NCI-H2227 treated with DMSO at 0.1 percent for 48 hours (cell line): ENCODE measurements around the gene CCDC71L.

Experiments
- DNase-seq: peaks from one replicate; lab custom pipeline; 2025; lab: John Stamatoyannopoulos, UW

CCDC71L gene

DNA sequence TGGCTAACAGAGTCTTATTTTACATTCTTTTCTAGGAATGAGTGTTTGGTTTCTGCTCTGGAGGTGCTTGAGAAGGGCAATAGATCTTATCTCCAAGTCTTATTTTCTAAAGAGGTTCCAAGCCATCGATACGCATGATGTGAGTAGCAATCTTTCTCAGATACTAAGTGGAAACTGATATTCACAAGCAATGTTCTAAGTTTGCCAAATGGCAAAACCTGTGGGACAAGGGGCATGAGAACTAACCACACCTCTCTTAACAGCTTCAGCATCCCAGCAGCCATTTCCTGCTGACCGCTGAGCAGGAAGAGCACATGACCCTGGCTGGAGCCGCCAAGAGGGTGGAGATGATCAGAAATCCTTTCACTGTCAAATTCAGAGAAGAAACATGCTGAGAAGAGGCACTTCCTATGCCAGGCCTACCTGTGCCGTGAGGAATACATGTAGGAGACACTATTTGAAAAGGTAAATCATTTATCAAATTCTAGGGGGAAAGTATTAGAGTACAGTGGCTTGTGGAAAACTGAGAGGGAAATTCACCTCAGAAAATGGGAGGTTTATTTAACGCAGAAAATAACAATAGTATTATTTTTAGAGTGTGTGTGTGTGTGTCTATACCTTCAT lies 35.2 kb downstream of the CCDC71L start:
- DNase-seq: no peak

DNA sequence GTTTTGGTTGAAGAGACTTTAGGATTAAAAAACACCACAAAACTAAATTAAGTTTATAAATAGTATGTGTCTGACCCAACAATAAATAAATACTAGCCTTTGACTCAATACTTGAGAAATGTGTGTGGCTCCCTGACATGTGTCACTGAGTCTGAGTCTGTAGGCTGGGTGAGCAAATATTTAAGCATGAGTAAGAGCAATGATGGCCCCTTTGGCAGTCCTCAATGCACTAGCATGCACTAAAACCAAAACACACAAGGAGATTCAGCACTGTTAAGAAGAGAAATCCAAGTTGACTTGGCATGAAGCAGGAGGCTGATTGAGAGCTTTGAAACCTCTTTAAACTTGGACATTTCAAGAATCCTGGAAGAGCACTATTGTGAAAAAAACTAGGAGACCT lies 37.1 kb downstream of the CCDC71L start:
- DNase-seq: no peak

DNA sequence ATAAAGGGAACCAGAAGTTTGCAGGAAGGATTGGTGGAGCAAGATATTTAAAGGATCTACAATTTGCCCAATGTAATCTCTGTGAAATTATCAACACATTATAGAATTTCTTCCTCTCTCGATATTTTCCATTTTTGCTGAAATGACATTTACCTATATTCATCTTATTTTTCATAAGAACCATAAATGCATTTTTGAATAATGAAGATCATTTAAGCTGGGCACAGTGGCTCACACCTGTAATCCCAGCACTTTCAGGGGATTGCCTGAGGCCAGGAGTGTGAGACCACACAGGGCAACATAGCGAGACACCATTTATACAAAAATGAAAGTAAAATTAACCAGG lies 37.7 kb downstream of the CCDC71L start:
- no peak for DNase-seq

DNA sequence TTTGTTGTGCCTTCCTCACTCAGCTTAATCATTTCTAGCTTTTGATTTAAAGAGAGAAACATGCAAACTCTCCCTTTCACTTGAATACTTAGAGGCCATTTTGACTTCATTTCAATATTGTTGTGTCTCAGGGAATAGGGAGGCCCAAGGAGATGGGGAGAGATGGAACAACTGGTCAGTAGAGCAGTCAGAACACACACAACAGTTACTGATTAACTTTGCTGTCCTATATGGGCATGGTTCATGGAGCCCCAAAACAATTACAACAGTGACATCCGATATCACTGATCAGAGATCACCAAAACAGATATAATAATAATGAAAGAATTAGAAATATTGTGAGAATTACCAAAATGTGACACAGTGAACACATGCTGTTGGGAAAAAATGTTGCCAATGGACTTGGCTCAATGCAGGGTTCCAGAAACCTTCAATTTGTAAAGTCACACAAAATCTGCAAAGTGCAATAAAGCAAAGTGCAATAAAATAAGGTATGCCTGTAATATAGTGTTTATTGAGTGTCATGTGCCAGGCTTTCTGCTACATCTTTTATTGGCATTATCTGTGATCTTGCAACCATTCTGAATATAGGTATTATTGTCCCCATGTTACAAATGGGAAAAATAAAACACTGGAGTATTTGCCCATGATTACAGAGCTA lies 38.2 kb downstream of the CCDC71L start:
- DNase-seq: no peak

DNA sequence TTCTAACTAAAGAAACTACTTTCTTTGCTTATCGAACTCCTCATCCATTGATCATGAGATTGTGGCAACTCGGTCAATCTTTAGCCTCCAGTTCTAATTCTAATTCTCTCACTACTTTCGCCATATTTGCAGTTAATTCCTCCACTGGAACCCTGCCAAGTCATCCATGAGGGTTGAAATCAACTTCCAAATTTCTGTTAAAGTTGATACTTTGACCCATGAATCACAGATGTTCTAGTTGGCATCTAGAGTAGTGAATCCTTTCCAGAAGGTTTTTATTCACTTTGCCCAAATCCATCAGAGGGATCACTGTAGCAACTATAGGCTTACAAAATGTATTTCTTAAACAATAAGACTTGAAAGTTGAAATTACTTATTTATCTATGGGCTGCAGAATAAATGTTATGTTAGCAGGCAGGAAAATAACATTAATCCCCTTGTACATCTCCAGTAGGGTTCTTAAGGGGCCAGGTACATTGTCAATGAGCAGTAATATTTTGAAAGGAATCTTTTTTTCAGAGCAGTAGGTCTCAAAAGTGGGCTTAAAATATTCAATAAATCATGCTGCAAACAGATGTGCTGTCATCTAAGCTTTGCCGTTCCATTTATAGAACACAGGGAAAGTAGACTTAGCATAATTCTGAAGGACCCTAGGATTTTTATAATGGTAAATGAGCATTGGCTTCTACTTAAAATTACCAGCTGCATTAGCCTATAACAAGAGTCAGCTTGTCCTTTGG lies 39.4 kb downstream of the CCDC71L start:
- no peak for DNase-seq

DNA sequence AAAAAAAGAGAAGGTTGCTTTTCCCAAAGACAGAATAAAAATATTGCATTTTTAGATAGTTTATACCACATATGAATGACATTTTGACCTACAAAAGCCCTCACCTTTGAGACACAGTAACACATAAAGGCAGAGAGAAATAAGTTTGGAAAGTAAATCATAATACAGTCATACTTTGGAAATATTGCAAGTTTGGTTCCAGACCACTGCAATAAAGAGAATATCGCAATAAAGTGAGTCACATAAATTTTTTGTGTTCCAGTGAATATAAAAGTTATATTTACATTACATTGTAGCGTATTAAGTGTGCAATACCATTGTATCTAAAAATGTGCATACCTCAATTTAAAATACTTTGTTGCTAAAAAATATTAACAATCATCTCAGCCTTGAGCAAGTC lies 40.3 kb downstream of the CCDC71L start:
- DNase-seq: no peak

DNA sequence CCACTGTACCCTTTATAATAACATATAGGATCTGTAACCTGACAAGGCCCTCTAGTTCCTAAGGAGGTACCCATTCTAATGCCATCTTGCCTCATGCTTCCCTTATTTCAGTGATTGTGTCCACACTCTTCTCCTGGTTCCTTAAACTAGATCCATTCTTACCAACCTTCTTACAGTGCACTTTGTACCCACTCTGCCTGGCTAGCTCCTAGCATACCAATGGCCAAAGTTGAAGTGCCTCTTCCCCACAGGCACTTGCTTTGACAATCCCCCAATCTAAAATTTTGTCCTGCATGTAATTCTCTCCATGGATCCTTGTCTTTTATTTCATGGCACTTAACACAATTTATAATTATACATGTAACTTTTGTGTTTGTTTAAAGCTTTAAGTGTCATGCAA lies 40.9 kb downstream of the CCDC71L start:
- no peak for DNase-seq

DNA sequence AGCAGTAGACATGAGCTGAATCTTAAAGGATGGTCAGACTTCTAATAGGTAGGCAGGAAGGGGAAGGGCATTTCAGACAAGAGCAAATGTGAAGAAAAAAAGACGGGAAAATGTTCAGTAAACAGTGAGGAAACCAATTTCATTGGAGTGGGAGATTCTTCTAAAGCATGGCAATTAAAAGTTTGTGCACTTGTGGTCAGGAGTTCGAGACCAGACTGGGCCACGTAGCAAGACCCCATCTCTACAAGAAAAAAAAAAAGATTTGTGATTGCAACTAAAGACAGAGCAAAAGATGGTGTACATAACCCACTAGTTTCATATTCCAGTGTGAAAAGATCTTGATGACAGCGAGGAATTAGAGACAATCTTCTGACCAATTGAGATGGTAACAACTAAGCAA lies 41.7 kb downstream of the CCDC71L start:
- no peak for DNase-seq

DNA sequence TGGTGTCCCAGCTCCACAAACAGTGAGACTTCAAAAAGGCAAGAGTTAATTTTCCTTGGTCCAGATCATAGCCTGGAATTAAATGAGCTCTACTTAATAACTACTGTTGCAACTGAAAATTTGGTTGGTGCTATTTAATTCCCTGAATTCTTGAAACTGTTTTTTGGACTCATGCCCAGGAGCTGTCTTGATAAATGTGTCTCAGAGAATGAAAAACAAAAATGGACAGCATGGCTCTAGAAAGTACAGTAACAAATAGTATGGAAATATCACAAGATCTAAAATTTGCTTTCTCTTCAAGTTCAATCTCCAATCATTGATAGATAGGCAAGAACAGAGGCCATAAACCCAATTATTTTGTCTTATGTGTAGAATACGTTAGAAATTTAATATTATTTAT lies 42.5 kb downstream of the CCDC71L start:
- peak; percentile 63 for DNase-seq

DNA sequence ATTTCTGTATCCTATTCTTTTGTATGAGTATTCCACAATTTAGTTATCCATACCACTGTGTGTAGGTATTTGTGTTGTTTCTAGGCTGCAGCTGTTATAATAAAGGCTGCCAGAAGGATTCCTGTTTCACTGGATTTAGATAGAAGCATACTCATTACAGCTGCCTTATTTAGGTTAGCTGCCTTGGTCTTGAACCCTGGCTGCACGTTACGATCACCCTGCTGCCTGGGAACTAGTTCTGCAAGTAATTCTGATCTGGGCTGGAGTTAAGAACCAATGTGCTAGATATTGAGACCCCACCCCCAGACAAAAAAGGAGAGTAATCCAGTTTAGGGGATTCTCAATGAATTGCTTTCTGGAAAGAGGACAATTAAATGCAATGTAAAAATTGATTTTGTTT lies 43.1 kb downstream of the CCDC71L start:
- DNase-seq: no peak

DNA sequence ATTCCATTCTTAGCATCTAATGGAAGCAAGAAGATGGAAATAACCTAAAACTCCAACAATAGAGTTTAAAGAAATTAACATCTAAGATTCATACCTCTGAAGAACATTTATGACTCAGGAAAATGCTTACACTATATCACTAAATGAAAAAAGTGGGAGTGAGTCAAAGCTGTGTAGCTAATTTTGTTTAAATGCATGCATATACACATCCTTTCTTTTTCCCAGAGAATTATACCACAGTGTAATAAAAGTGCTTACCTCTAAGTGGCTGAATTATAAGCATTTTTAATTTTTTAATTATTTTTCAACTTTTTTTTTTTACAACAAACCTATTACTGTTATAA lies 44.3 kb downstream of the CCDC71L start:
- no peak for DNase-seq

DNA sequence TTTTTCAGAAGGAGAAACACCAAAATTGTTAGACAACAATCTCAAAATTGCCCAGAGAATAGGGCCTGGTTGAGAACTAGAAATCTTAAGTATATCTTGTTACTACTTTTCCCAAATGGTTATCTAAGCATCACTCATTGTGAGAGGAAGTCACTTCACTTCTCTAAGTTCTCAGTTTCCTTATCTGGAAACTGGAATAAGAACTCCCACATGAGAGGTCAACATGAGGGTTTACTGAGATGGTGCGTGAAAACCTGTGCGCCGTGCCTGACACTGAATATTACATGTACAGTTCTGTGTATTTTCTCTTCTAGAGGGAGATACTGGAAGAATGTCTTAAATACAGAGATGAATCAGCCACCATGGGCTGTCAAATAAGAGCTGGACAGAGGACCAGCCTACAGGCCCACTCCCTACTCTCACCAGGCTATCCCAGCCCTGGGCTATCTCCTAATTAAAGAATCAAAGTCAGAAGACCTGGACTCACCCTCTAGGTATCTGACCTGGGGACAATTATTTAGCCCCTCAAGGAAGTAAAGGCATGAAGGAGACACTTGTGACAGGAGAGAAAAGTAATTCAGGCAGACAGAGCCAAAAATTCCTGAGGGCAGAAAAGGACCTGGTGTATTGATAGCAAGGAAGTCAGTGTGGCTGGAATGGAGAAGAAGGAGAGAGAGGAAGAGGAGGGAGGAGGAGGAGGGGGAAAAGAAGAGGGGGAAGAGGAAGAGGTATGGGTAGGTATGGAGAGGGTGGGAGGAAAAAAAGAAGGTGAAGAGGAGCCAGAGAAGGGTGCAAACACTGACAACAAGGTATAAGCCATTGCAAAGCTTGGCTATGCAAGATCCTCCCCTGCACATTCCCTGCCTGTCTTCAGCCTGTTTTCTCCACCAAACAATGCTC lies 44.9 kb downstream of the CCDC71L start:
- DNase-seq: no peak

DNA sequence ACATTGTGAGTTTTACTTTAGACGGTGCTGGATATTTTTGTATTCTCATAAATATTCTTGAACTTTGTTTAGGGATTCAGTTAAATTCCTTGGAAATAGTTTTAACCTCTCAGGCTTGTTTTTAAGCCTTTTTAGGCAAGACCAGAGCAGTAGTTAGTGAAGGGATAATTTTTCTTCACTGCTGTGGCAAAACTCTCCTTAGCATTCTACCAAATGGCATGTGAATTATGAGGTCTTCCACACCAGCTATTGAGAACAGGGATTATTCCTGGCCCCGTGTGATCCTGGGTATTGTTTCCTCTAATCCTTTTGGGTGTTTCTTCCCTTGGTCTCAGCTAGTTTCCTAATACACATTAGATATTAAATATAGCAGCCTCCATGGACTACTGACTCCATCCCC lies 46.2 kb downstream of the CCDC71L start:
- no peak for DNase-seq

DNA sequence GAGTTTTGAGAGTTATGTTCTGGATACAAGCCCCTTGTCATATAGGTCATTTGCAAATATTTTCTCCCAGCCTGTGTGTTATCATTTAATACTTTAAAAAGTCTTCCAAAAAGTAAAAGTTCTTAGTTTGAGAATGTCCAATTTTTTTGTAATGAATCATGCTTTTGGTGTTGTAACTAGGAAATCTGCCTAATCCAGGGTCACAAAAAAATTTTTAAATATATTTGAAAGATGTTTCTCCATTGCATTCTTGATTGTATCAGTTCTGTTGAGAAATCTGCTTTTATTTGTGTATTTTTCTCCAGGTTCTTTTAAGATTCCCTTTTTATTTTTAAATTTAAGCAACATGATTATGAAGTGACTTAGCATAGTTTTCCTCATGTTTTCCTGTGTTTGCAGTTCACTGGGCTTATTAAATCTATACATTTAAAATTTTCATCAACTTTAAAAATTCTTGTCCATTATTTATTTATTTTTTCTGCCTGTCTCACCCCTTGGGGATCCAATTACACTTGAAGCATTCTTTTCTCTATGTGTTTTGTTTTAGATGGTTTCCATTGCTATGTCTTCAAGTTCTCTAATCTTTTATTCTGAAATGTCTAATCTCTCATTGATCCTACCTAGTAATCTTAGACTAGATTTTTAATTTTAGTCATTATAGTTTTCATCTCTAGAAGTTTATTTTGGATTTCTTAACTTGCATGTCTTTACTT lies 47.0 kb downstream of the CCDC71L start:
- DNase-seq: no peak

DNA sequence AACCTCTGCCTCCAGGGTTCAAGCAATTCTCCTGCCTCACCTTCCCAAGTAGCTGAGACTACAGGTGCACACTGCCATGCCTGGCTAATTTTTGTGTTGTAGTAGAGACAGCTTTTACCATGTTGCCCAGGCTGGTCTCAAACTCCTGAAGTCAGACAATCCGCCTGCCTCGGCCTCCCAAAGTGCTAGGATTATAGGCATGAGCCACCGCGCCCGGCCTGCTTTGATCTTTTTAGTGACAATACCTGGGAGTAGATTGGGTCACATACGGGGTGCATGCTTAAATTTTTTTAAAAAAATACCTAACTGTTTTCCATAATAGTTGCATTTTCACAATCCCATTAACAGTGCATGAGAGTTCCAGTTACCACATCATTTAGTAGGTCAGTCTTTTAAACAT lies 47.7 kb downstream of the CCDC71L start:
- DNase-seq: no peak

DNA sequence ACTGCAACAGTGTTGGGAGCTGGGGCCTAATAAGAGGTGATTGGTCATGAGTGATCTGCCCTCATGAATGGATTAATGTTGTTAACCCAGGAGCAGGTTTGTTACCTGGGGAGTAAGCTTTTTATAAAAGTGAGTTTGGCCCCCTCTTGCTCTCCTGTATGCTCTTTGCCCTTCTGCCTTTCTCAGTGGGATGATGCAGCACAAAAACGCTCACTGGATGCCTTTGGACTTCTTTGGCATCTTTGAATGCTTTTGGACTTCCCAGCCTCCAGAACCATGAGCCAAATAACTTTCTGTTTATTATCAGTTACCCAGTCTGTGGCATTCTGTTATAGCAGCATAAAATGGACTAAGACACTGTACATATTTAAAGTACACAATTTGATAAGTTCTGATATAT lies 48.5 kb downstream of the CCDC71L start:
- no peak for DNase-seq

DNA sequence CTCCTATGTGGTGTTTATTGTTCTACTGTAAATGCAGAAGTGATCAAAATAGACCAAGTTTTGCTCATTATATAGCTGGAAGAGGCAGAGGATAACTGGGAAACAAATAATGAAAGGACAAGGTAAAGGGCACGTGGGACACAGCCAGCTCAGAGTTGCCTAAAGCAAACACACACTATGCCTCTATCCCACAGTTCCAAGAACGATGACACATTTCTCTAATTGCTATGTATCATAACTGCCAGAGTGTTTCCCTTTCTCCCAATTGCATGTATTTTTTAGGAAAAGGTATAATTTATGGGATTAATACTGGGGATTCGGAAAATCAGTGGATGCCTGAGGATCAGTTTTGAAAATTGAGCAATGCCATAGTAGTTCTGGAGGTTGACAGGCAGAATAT lies 49.0 kb downstream of the CCDC71L start:
- DNase-seq: no peak

DNA sequence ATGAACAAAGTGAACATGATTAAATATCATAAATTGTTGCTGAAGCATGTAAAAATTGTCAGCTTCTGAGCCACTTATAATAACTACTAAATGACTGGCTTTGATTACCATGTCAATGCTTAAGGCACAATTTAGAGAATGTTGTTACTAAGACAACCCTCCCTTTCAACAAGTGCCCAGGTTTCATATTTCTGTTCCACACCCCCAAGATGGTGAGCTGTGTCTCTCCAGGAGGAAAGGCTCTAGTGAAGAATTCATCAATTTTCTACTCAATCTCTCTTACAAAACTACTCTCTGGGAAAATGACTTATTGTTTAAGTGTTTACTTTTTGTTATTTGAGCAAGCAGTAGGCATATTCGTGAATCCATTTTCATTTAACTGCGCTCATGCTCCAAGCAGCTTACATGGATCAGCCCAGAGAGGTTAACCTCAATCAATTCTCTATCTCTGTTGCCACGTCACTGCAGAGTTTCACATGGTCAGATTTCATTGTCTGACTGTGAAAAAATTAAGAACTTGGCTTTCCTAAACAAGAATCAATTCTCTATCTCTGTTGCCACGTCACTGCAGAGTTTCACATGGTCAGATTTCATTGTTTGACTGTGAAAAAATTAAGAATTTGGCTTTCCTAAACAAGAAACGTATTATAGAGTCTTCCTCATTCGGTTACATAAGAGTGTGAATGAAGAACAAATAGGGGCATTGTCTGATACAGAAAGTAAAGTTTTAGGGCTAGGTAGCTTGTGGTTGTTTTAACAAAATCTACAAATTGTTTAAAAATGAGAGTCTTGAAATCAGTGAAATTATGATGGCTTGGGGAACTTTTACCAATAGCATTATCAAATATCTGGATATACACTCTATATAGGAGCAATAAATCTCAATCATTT lies 49.7 kb downstream of the CCDC71L start:
- no peak for DNase-seq

DNA sequence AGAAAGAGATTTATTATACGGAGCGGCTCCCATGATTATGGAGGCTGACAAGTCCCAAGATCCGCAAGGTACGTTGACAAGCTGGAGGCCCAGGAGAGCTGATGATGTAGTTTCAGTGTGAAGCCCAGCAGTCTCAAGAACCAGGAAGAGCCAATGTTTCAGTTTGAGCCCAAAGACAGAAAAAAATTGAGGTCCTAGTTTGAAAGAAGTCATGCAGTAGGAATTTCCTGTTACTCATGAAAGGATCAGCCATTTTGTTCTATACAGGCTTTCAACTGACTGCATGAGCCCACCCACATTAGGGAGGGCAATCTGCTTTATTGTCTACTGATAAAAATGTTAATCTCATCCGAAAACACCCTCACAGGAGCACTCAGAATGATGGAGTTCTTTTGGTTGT lies 51.5 kb downstream of the CCDC71L start:
- no peak for DNase-seq

DNA sequence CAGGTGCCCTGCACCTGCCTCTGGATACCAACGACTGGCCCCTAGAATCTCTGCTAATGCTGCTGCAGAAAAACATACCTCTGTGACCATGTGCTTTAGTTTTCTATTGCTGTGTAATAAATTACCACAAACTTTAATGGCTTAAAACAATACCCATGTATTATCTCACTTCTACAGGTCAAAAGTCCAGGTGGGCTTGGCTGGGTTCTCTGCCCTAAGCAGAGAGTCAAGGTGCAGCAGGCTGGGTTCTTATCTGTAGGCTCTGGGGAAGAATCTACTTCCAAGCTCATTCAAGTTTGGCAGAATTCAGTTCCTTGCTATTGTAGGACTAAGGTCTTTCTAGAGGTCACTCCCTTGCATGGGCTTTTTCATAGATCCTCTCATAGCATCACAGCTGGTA lies 52.3 kb downstream of the CCDC71L start:
- DNase-seq: no peak
